HepG2 (cell line): ENCODE results near the gene SH2D6. TPM values are rescaled to one million over a fixed set of nuclear protein-coding genes. Genes with fewer than 3 reads are reported as not detected.

Experiments used
- CAMTA2 ChIP-seq: sonication (generic); formaldehyde crosslinking; IDR thresholded peaks from 2 replicates; pipeline ENCODE4 v1.4.0; 2020; ENCODE audit warnings: mild to moderate bottlenecking, missing genetic modification reagents, borderline replicate concordance
- CEBPB ChIP-seq: IDR thresholded peaks from 2 replicates; pipeline ENCODE4 v1.6.1; 2011; ENCODE audit warnings: low read depth, low read length, improper control_type of control experiment, borderline replicate concordance
- ISX ChIP-seq: sonication (generic); formaldehyde crosslinking; conservative IDR thresholded peaks from 2 replicates; pipeline ENCODE4 v1.5.0; 2020; ENCODE audit warnings: missing genetic modification reagents
- RERE ChIP-seq: IDR thresholded peaks from 2 replicates; pipeline ENCODE4 v1.6.1; 2016; ENCODE audit warnings: low read depth, missing genetic modification reagents, missing compliant biosample characterization
- SMAD9 ChIP-seq: sonication (generic); formaldehyde crosslinking; IDR thresholded peaks from 2 replicates; pipeline ENCODE4 v1.5.1; 2020; ENCODE audit warnings: mild to moderate bottlenecking, missing genetic modification reagents
- SP1 ChIP-seq, 2 experiments: fragments of 450-650 bp in 1 of 2; sonication (generic) in 1 of 2; formaldehyde crosslinking in 1 of 2; IDR thresholded peaks; 2 replicates each; pipeline versions ENCODE4 v1.4.0 to v1.6.1; 2016 to 2020; ENCODE audit warnings: missing genetic modification reagents in 1 of 2
- TBX2 ChIP-seq: sonication (generic); formaldehyde crosslinking; IDR thresholded peaks from 2 replicates; pipeline ENCODE4 v1.5.0; 2020; ENCODE audit warnings: missing genetic modification reagents, mild to moderate bottlenecking, borderline replicate concordance
- TEAD3 ChIP-seq: optimal IDR thresholded peaks from 2 replicates; pipeline ENCODE3; 2016; ENCODE audit warnings: borderline replicate concordance
- YEATS2 ChIP-seq: sonication (generic); formaldehyde crosslinking; IDR thresholded peaks from 2 replicates; pipeline ENCODE4 v1.4.0; 2020; ENCODE audit warnings: missing genetic modification reagents, borderline replicate concordance
- ZBTB33 ChIP-seq: sonication (generic); formaldehyde crosslinking; IDR thresholded peaks from 2 replicates; pipeline ENCODE4 v1.4.0; 2020; ENCODE audit warnings: missing genetic modification reagents
- ZBTB4 ChIP-seq: sonication (generic); formaldehyde crosslinking; IDR thresholded peaks from 2 replicates; pipeline ENCODE4 v1.4.0; 2020; ENCODE audit warnings: missing genetic modification reagents, mild to moderate bottlenecking, borderline replicate concordance
- ZFP91 ChIP-seq: sonication (generic); formaldehyde crosslinking; IDR thresholded peaks from 2 replicates; pipeline ENCODE4 v1.9.0; 2022; ENCODE audit warnings: missing genetic modification reagents, mild to moderate bottlenecking, borderline replicate concordance
- ZMYM4 ChIP-seq: sonication (generic); formaldehyde crosslinking; IDR thresholded peaks from 2 replicates; pipeline ENCODE4 v1.8.1; 2023; ENCODE audit warnings: mild to moderate bottlenecking, missing genetic modification reagents
- ZNF205 ChIP-seq: IDR thresholded peaks from 2 replicates; pipeline ENCODE4 v1.6.1; 2018; ENCODE audit warnings: missing biosample characterization, missing genetic modification reagents
- ZNF234 ChIP-seq: sonication (generic); formaldehyde crosslinking; conservative IDR thresholded peaks from 2 replicates; pipeline ENCODE4 v1.5.1; 2020; ENCODE audit warnings: mild to moderate bottlenecking, missing genetic modification reagents
- ZNF546 ChIP-seq: sonication (generic); formaldehyde crosslinking; conservative IDR thresholded peaks from 2 replicates; pipeline ENCODE4 v1.8.1; 2023; ENCODE audit warnings: mild to moderate bottlenecking, missing genetic modification reagents
- polyA plus RNA-seq, 8 experiments: library from polyadenylated mRNA; depleted of rRNA in 3 of 8; stranded (reverse) in 7 of 8; unstranded in 1 of 8; fragments of >200 nt; fragmentation: Illumina TruSeq in 4 of 8; extraction: Trizol in 4 of 8; gene quantifications; 2 replicates each; pipeline versions ENCODE4 v1.2.1 to v1.2.3, GENCODE V29; 2011 to 2016; ENCODE audit warnings: low read depth in 4 of 8, missing spikeins in 1 of 8, mixed read lengths in 1 of 8; ENCODE audit not compliant: insufficient read depth in 1 of 8
- total RNA-seq, 5 experiments: library from RNA; depleted of rRNA; stranded (reverse); fragments of >200 nt; fragmentation: Illumina TruSeq; extraction: Trizol; gene quantifications; 2 replicates each; pipeline ENCODE4 v1.2.3, GENCODE V29; 2016; ENCODE audit warnings: low read depth in 1 of 5

SH2D6 gene
- total and polyA plus RNA-seq, 2 of the 13 experiments (the other 11 are each of a cell fraction or from before 2014, with no cell fraction given) = 0.11 to 0.26 TPM

GRCh38 chr2:85371045-85371444 lies 47.5 kb upstream of the SH2D6 start (continued):
- peak; percentile 47; the same call in 1 of the 2 replicates for TF ChIP-seq CEBPB
- no peak for TF ChIP-seq ZNF205 (CRISPR knock-in tag)
- TF ChIP-seq YEATS2 = no peak
- TF ChIP-seq SP1 (IDR thresholded peaks at IDR 0.05) = no peak
- TF ChIP-seq SP1 (CRISPR knock-in tag; IDR thresholded peaks at IDR 0.05) = no peak
- TF ChIP-seq ZMYM4 = no peak
- TF ChIP-seq RERE = no peak
- peak; percentile 14; the same call in 1 of the 2 replicates for TF ChIP-seq ZFP91 (CRISPR knock-in tag)
- no peak for TF ChIP-seq TEAD3 (CRISPR knock-in tag)
- TF ChIP-seq ZNF234 (CRISPR knock-in tag) = no peak
- peak; percentile 75; the same call in 1 of the 2 replicates for TF ChIP-seq ZBTB33 (CRISPR knock-in tag)
- TF ChIP-seq TBX2 (CRISPR knock-in tag) = no peak
- TF ChIP-seq CAMTA2 (CRISPR knock-in tag) = no peak
- TF ChIP-seq ISX = no peak
- TF ChIP-seq ZNF546 (CRISPR knock-in tag) = no peak
- TF ChIP-seq ZBTB4 (CRISPR knock-in tag) = no peak
- no peak for TF ChIP-seq SMAD9 (CRISPR knock-in tag)
